GM12892 (cell line): ENCODE data around the gene BANP.
"Not testable (repeated sequence)": the region's sequence is repeated elsewhere in the genome, so short reads cannot be mapped to it uniquely, and the experiment has no call there.

ENCODE experiments used
- POLR2A ChIP-seq: IDR thresholded peaks from 2 replicates; pipeline ENCODE4 v1.6.1; 2011; ENCODE audit warnings: low read depth, low read length, control low read depth
- POLR2AphosphoS5 ChIP-seq: IDR thresholded peaks from 2 replicates; pipeline ENCODE4 v1.6.1; 2011; ENCODE audit warnings: low read depth, low read length, control low read depth

DNA sequence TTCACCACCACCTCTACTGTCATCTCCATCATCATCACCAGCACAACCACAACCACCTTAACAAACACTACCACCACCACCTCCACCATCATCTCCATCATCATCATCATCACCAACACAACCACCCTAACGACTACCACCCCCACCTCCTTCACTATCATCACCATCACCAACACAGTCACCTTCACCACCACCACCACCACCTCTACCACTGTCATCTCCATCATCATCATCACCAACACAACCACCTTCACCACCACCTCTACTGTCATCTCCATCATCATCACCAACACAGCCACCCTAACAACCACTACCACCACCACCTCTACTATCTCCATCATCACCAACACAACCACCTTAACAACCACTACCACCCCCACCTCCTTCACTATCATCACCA lies 102.2 kb downstream of the BANP start:
- TF ChIP-seq POLR2A, POLR2AphosphoS5: not testable (repeated sequence)
